ENCODE measurements around the gene ETV1.

Gene ETV1

DNA sequence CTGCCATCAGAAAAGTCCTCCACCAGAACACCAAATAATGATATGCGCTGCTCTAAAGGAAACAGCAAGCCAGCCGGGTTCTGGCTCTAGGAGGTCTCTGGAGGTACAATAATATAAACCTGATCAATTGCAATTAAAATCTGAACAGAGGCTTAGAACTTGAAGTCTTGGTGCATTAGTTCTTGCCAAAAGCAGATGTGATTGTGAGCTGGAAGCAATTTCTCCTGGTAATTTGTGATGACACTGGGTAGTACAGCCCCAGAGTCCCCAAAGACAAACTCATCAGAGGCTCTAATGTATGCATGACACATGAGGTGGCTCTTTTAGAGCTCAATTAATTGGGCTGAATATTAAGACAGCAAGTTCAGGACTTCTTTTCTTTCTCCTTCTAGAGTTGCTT, 3.3 kb downstream of the ETV1 start:
- no peak for DNase-seq

DNA sequence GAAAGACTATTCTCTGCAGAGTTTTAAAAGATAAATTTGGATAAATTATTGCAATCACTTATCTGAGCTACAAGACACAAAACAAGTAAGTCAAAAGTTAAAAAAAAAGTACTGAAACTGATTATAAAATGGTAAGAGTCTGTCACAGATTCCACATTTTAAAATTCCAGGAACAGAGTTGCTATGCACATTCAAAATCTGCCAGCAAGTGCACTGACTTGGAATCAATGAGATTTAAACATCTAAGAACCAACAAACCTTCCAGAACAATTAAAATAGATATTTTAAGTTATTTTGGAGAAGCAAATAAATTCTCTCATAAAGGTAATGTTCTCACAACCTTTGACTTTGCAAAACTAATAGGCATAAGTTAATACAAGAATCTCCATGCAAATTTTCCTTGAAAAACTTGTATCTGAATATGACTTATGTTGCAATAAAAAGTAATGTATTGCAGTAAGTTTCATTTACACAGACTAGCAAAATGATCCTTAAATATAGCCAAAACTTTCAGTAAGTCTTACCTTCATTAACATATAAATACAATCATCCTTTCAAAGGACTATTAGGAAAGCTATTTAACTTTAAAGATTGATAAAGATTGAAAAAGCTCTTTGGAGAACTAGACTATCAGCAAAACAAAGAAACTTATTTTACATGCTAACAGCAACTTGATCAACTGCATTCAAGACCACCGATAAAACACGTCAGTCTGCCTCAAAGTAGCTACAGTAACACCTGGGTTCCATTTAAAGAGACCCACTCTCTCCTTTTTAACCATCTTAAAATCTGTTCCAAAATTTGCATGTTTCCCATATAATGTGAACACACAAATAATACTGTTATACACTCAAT, 4.4 kb downstream of the ETV1 start:
- no peak for DNase-seq

DNA sequence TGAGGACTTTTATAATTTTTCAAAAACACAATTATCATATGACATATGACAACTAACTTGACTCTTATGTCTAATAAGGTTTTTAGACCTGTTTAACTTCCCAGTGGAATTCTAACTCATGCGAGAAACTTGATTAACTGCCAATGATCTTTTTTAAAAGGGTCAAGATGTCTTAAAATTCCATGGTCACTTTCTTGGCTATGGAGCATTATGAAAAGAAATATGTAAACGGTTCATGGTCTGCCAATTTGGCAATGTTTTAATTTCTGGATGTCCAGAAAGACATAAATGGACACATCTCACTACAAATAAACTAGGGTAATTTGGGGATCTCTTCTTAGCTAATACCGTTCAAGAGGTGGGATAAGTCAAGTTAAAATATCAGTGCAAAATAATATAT, 5.4 kb downstream of the ETV1 start:
- DNase-seq, result no peak

DNA sequence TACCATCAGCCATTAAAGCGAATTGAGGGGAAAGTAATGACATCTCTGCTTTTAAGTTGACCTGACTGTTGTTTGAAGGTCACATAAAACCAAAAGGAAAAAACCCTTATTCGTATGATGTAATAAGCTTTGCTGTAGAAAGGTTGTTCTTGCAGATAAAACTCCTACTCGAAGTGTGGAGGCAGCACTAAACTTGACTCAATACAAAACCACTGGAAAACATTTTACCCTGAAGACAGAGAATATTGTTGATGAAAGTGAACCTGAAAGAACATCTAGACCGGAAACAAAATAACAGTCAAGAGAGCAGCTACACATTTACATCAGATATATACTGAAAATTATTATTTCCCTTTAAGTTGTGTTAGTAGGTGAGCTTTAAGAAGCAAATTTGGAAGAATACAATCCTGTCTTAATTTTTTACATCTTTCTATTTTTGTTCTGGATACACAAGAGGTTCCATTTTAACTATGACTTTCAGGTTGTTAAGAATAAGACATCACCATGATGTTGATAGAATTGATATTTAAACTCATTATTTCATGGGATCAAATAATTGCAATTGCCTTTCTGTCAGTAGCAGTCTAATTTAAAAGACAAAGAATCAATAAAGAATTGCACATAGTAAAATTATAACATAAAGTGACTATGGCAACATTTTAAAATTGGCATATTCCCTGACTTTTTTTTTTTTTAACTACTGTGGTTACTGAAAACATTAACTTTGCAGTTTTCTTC, 6.4 kb downstream of the ETV1 start:
- no peak for DNase-seq

DNA sequence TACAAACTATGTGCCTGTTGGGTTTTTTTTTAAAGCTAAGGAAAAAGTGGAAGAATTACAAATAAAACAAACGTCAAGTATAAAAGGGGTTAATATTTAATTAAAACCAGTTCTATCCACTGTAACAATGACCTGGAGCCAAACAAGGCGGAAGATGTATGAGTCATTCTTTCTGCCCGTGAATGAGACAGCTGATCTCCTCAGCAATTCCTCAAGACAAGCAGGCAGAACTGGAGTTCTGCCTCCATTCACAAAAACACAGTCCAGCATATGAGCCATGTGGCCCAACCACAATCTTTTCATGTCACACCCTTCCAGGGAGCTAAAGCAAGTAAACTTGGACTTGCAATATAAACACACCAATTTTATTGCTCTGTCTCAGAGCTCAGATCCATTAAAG, 8.4 kb downstream of the ETV1 start:
- DNase-seq, result no peak

DNA sequence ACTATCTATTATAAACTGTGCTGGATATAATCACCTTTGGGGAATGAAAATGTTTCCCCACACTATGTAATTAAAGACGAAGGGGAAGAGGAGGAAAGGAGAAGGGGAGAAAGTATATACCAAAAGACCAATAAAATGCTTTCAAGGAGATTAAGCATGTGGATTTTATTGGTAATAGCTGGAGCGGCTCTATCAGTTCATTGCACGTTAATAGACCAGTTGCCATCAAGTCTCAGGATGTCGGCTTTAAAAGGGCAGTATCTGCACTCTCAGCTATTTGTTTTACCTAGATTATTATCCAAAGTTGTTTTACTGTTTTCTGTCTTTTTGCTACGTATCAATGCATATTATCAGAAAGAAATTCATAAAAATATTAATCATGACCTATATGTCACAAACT, 9.0 kb downstream of the ETV1 start:
- no peak for DNase-seq

DNA sequence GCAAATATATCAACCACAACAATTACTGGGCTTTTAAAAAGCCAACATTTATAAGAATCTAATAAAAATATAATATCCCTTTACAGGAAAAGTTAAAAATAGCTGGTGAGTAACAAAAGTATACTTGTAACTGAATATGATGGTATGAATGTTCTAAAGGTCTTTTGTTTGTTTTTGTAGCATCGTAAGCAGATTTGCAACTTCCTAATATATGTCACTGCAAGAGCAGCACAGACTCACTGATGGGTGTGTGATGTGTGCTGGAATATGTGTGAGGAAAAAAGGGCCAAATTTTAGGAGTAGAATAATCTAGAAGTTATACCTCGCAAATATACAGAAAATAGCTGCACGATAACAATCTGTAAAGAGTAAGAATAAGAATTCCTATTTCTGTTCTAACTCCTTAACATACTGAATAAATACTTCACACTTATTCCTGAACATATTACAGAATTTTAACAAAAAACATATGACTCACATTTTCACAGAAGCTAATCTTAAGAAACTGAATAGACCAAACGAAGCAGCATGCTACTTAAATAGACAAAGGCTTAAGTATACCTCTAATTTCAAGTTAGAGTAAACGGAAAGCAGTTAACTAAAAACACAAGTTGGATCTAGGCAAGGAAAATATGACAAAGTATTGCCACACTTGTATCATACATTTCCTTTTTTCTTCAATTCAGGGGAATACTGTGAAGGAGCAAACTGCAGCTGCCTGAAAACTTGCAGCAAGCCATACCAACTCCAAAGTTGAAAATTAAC, 9.6 kb downstream of the ETV1 start:
- DNase-seq, result no peak

DNA sequence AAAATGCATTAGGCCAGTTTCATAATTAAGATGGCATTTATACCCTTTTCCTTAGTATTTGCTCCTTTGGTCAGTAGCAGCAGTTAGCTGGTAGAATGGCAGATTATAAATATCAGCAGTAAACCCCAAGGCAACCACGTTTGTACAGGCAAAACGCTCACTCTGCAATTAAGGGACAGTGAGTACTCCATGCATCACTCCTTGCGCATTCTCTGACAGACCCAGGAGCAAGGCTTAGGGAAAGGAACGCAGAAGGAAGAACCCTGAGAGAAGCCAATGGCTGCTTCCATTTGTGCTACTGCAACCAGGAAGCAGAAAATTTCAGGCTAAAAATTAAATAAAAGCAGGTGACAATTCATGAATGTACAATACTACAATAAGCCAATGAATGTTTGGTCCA, 12.9 kb downstream of the ETV1 start:
- DNase-seq, result no peak

DNA sequence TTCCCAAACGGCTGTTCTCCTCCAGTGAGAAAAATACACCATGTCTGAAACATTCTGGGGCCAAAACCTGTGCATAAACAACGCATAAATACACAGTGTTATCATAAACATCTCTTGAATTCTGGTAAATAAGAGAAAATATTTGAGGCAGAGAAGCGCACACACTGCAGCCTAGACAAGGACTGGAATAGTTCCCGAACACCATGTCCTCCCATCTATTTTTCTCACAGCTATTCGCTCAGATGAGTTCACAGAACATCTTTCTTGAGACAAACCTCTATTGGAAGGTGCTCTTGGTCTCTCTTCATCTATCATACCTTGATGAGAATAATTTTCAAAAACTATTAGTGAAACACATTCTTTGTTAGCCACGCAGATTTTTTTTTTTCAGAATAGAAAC, 24.4 kb downstream of the ETV1 start:
- DNase-seq, result no peak

DNA sequence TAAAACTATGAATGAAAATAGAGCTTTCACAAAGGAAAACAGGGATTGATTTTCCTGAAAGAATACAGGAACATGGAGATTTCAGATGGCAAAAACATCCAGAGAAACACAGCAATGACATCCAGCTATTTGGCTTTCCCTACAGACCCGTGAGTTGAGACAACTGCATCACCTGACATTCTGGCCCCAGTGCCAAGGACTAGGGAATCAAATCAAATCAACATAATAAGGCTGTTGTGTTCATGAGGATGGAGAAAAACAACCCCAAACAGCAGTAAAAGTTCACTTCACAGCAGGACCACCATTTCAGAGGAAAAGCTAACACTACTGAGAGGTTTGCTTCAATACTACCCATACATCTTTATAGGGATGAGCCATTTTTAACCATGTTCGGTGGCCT, 25.5 kb downstream of the ETV1 start:
- no peak for DNase-seq

DNA sequence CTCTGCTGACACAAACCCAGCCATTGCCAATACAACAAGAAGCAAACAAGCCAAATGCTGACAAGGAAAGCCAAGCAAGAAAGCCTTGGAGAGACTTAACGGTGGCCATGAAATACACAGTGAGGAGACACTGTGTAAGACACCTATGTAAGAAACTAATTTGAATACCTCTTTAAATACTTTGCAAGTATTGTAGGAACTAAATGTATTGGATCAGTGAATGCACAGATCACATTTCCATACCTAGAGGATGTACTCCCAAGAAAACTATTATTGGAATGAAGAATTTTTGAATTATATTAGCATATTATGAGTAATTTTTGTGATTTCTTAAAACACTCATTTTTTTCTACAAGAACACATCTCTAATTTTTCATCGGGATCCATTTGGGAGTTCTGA, 34.0 kb downstream of the ETV1 start:
- no peak for DNase-seq

DNA sequence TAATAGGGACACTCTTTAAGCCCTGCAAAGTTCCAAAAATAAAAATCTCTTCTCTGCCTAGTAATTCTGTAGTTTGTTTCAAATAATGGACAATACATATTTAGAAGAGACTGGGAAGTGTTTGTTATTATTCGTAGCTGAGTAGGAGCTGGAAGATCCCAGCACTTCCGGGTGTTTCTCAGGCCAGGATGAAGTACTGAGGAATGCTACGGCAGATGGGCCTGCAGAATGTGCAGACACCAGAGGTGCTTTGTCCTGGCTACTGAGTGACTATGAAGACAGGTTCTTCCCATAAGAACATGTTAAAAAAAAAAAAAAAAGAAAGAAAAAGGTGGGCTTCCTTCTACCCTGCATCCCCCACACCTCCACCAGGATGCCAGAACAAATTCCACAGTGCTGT, 36.1 kb downstream of the ETV1 start:
- DNase-seq, result no peak

DNA sequence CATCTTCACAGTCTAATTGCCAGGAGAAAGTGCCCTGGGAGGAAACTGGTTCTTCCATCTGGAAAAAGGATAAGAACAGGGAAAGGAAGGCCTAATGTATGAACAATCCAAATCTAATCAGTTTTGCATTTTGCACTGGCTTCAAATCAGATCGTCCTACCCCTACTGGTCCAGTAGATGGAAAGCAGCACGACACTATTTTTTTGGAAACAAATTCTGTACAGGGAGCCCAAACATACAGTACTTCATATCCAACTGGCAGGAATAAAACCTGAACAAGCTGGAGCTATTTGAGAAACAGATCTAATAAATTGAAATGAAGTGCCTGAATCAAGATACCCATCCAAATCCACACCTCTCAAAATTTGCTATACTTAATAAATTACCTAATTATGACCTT, 36.5 kb downstream of the ETV1 start:
- no peak for DNase-seq

DNA sequence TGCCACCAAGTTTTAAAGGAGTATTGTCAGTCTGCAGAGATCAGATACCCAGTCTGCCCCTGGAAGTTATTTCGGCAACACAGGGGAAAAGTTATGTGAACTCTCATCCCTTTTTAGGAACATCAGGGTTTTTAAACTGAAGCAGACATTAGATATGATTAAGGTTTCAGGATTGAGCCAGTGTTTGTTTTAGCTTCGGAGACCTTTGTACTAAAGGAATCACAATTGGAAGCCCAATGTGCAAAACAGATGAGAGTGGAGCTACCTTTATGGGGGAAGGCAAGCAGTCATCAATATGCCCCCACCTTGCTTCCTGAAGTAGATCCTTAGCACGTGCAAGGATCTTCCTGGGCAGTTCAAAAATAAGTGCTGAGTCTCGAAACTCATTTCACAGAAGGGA, 39.5 kb downstream of the ETV1 start:
- DNase-seq, result no peak

DNA sequence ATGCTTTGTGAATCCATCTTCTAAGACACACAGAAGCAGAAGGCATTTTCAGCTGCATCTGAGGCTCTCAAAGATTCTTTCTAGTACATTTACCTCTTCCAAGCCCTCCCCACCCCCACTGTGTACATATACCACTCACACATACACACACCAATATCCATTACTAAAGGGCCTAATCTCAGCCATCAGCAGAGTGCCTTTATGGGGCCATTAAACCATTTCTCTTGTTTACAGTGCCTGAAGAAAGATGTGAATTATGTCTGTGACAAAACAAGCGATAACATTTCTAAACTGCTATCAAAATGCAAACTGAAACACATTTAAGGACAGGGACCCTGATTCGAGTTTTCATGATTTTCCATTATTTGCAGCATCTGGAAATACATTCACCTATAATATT, 40.0 kb downstream of the ETV1 start:
- no peak for DNase-seq

DNA sequence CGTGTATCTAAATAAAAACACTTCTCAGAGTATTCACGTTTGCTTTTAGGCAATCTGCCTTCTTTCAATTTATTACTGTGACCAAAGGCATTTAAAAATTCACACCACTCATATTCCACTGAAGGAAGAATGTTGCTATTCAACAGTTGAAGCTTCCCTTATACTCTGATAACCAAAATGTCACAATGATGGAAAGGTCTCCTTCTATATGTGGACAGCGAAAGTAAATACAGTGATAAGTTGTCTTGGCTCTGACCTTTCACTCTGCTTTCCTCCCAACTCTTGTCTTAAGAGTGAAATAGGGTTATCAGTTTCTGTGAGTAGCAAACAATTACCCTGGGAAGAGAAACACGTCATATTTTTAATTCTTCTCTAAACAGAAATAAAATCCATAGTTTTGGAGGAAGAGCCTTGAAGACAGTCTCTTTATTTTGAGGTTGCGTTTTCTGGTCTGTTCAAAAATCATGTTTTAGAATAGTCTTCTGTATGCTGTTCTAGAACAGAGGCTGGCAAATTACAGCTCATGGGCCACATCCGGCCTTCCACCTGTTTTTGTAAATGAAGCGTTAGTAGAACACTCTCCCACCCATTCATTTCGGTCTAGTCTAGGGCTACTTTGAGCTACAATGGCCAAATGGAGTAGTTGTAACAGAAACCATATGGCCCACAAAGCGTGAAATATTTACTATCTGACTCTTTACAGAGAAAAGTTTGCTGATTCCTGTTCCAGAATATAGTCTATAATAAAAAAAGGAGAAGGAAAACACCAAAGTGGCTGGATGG, 41.3 kb downstream of the ETV1 start:
- no peak for DNase-seq

DNA sequence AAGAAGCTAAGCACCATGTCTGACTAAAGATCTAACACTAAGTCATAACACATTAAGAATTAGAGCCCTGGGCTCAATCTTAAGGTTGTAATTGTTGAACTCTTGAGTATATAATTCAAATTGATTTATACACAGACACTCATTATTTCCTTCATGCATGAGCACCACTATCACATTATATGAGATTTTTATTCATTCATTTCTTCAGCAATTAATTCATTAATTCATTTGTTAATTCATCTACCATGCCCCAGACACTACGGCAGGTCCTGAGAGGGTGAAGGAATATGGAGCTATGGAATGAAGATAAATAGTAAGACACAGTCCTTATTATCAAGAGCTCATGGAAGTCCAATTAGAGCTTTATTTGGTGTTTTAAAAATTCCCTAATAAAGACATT, 41.9 kb downstream of the ETV1 start:
- no peak for DNase-seq

DNA sequence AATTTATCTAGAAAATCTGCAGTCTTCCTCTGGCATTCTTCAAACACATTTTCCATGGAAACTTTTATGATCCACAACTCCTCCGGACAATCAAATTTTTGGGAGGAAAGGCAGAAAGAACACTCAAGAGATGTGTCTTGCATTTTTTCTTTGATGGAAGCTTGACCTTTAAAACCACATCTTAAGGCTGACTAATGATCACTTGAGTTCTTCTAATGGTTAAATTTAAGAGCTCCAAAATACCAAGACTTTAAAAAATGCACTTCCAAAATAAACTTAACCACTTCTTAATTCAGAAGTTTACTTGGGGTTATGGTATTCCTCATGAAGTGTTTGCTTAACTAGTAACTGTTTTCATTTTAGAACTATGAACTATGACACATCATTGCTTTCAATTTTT, 43.3 kb downstream of the ETV1 start:
- no peak for DNase-seq

DNA sequence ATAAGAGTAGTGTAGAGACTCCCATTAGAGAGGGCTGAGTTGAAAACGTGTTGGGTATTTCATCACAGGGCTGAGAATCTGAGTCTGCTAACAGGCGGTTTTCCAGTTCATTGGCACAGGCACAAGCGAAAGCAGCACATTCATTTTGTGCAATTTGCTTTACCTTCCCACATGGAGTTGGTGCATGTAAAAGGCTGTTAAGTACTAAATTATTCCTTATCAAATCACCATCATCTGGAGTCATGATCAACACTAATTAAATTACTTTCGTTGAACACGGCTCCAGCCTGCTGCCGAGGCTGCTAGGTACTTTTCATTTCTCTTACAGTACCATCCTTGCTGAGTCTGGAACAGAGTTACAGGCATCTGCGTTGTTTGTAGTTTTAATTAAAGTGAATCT, 43.8 kb downstream of the ETV1 start:
- no peak for DNase-seq

DNA sequence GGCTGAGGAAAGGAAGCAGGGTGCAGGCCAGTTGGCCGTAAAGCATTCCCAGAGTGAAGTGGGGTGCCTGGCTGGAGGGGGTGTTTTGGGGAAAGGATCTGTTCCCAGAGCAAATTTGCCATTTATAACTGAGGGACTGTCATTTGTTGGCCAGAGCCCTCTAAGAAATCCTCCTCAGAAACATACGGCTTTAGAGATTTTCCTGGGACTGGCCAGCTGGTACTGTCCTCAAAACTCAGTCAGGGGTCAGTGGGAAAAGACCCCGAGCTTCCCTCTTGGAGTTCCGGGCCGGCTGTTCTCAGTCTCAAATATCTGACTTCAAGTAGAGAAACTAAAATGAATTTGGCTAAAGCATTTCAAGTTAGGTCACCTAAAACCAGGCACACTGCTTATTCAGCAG, 55.9 kb downstream of the ETV1 start:
- DNase-seq, result no peak

DNA sequence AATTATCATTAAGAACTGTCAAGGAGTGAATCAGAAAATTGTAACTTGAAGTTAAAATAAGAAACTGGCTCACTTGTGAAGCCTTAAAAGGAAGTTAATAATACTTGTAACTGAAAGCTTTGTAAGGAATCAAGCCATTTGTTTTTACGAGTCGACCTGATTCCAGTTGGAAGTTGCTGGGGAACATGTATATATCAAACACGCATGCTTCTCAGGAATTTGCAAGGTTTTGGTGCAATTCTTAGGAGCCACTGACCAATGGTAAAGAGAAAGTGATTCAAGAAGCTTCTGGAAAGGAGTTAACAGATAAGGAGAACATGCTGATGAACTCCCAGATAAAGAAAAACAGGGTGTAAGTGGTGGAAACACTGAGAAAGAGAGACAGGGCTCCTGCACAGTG, 56.4 kb downstream of the ETV1 start:
- no peak for DNase-seq

DNA sequence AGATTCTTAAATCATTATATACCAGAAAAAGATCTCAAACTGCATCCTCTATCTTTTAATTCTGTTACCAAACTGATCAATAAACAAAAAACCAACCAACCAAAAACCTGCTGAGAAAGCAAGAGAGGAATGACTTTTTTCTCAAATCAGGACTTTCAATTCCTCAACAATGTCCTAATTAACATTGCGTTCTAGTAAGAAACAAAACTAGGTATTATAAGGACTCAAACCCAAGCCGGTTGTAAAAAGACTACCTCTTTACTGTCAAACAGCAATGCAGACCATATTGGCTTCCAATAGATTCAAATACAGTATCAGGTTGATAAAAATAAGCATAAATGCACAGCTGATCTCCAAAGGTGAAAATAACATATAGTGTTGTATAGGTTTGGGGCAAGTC, 57.3 kb downstream of the ETV1 start:
- no peak for DNase-seq

DNA sequence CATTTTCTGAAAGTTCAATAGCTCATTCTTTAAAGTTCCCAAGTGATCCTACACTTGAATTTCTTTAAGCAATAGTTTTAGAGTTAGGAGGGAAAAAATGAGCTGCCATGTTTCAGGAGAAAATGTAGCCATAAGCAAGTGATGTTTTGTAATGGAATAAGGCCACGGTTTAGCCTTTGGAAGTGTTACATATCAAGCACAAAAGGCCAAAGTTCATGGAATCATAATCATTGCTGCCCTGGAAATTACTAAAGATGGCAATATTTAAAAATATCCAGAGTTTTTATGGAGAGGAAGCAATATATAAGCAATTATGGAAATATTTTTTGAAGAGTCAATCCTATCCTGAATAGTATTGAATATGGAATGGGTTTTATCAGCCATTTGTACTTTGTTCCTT, 68.4 kb downstream of the ETV1 start:
- DNase-seq, result no peak
